8988T (cell line): ENCODE data around the gene TMEM59.
"Not testable (repeated sequence)": the region's sequence is repeated elsewhere in the genome, so short reads cannot be mapped to it uniquely, and the experiment has no call there.

Source experiments
- DNase-seq: peaks from one replicate; pipeline ENCODE4 v3.0.0; 2011

The TMEM59 gene, protein sequence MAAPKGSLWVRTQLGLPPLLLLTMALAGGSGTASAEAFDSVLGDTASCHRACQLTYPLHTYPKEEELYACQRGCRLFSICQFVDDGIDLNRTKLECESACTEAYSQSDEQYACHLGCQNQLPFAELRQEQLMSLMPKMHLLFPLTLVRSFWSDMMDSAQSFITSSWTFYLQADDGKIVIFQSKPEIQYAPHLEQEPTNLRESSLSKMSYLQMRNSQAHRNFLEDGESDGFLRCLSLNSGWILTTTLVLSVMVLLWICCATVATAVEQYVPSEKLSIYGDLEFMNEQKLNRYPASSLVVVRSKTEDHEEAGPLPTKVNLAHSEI

DNA sequence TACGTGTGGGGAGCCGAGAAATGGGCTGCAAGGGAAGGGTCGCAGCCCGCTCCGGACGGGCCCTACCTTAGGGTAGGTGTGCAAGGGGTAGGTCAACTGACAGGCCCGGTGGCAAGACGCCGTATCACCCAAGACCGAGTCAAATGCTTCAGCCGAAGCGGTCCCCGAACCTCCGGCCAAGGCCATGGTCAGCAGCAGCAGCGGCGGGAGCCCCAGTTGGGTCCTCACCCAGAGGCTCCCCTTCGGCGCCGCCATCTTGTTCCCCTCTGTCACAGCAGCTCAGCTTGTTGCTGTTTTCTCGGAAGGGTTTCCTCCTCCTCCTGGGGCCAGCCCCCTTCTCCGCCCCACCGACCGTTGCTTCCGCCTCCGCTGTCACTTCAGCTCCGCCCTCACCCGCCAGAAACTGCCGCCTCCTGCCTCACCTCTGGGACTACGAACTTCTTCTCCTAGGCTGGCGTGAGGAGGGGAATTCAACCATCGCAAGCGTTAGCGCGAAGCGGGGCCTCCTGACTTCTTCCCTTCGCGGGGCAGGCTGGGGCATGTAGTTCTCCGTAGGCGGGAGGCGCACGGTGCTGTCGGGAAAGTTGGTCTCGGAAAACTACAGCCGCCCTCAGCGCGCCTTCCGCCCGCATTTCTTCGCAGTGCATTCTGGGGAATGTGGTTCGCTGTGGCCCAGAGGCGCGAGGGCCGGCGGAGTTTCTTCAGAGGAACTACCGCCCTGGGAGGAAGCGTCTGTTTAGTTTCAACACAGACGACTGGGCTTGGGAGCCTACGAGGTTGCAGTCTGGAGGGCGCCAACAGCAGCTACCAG is at the start of gene TMEM59, which contains the start of gene TCEANC2:
Gene TMEM59 (minus strand): TSS at position 271 of the 811 bp plus-strand sequence. CDS start 16 bp downstream, at position 255.
Gene TCEANC2 (plus strand): TSS at position 675 of the 811 bp plus-strand sequence. CDS start 815 bp downstream, outside the sequence.
- peak; percentile 54 for DNase-seq

DNA sequence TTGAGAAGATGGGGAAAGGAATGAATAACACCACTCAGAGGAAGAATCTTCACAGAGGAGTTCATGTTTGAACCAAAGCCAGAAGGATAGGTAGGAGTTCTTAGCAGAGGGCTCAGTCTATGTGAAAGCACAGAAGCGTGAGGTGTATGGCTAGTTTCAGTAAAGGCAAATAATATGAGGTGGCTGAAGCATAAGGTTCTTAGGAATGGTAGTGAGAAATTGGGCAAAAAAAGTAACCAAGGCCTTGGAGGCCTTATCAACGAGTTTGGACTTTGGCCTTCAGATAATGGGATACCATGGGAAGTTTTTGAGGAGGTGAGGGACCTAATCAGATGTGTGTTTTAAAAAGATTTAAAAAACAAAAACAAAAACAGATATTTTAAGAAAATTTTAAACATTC is 47.5 kb upstream of the TMEM59 start:
- DNase-seq: no peak

DNA sequence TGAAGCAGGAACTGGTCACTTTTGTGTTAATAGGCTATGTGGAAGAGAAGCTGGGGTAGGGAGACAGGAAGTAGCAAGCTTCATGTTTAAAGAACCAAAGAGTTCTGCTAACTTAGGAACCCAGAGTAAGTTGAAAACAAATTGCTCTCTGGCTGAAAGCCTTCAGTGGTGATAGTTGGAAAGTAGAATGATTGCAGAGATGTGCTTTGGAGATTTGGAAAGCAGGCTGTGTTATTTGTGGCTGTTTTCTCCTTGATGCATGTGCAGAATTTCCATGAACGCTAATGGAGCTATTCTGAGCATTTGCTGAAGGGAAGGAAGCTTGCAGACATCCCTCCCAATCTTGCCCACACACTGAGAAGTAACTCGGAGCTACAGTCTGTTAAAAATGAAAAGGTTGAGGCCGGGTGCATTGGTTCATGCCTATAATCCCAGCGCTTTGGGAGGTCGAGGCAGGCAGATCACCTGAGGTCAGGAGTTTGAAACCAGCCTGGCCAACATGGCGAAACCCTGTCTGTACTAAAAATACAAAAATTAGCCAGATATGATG is 46.1 kb upstream of the TMEM59 start:
- no peak for DNase-seq

- DNase-seq: no peak
Observed at GRCh38 chr1:54096877-54097240, 43.9 kb upstream of the TMEM59 start.

GRCh38 chr1:54096227-54096876 is 43.3 kb upstream of the TMEM59 start:
- DNase-seq: no peak

GRCh38 chr1:54095546-54096226 is 42.7 kb upstream of the TMEM59 start:
- DNase-seq: no peak

DNA sequence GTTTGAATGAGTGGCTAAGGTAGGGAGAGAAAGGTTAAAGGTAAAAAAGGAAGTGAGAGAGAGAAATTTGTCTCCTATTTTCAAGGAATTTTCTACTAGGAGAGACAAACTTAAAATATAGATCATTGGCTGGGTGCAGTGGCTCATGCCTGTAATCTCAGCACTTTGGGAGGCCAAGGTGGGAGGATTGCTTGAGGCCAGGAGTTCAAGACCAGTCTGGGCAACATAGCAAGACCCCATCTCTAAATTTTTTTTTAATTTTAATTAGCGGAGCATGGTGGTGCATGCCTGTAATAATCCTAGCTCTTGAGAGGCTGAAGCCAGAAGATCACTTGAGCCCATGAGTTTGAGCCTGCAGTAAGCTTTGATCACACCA is 41.7 kb upstream of the TMEM59 start:
- not testable (repeated sequence) for DNase-seq

DNA sequence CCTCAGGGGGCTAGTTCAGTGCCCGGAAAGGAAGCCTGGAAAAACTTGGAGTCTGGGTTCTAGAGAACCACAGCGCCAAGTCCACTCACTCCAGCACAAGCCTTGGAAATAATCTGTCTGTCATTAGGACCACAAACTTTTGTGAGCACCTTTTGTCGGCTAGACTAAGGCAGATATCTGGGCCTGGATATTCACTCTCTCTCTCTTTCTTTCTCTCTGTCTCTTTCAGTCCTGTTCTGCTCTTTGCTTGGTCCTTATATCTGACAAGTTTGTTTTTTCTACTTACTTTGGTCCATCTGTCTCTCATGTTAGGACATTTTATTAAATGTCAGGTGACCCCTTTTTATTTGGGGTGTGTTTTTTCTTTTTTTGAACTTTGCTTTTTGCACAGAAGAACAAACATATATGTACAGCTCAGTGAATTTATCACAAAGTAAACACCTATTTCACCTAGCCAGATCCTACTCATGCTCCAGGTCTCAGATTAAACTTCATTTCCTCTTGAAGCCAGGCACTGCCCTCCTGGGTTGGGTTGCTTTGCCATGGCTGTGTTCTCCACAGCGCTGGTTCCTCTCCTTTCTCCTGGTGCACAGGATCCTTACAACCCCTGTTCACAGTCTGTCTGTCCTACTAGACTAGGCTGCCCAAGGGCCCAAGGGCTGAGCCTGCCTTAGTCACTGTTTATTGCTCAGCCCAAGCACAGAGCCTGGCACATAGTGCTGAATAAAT is 41.2 kb upstream of the TMEM59 start:
- no peak for DNase-seq

DNA sequence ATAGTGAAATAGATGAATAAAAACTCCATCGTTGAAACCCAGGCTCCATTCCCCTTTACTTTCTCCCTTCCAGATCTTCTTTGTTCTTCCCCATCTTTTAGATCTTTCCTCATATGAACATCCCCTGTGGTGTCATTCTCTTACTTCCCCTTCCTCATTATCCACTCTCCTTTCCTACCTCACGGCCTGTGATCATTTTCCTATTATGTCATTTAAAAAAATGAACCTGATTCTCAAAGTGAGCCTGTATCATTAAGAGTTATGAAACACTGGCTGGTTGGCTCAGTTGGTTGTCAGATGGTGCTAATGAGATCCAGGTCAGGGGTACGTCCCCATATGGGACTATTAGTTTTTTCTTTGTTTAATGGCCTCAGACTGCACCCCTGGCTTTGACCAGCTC is 38.7 kb upstream of the TMEM59 start:
- no peak for DNase-seq

GRCh38 chr1:54088385-54088784 is 35.4 kb upstream of the TMEM59 start:
- no peak for DNase-seq

DNA sequence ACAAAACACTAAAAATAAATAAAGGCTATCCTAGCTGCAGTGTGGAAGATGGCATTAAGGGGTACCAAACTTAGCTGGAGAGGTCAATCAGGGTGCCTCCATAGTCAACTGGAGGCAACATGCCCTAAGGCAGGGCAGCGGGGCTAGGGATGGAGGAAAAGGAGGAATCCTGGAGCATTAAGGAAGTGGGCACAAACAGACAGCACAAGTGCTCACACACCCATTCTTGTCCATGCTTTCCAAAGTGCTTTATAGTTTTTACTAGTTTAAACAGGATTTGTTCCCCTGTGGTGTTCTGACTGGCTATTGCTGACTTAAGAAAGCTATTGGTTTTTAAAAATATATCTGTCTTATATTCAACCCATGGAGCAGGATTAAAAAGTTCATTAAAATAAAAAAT is 33.8 kb upstream of the TMEM59 start:
- DNase-seq: no peak

DNA sequence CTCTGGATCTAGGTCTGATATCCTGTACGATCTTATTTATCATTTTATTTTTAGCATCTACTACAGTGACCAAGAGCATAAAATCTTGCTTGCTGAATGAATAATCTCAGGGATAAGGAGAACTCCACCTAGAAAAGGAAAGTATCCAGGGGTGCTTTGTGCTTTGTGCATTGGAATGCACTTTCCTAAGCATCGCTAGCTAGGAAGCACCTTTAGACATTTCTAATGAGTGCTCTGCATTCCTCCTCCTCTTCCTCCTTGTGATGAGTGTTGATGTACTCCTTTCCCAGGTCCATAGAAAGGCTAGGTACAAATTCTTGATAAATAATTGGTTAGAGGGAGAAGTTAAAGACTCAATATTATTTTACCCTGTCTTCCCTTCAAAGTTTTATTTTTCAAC is 31.8 kb upstream of the TMEM59 start:
- DNase-seq: no peak

DNA sequence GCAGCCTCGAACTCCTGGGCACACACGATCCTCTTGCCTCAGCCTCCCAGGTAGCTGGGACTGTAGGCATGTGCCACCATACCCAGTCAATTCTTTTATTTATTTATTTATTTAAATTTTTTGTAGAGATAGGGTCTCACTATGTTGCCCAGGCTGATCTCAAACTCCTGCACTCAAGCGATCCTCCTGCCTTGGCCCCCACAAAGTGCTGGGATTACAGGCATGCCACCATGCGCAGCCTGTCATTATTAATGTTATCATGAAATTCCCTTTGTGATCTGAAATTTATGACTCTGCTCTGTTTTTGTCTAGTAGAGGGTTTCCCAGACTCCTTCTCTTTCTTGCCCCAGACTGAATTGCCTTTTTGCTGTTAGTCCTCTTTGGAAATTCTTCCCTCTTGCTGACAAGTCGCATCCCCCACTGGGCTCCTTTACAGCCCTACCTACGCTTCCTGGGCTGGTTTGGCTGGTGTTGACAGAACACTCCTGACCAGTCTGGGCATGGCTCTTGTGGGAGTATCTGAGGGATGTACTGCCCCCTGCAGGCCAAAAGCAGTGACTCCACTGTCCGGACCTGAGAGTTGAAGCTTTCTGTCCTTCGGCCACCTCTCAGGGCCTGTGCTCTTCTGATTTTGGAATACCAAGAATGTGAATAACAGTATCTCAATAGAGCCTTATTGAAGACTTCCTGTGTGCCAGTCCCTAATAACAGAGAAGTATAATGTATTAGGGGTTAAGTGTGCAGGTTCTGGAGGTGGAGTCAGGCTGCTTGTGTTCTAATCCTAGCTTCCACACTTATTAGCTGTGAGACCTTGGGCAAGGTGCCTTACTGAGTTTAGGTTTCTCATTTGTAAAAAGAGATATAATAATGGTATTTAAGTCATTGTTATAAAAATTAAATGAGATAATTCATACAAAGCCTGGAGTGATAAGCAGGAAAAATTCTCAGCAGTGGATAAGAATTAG is 28.6 kb upstream of the TMEM59 start:
- DNase-seq: peak; percentile 24

GRCh38 chr1:54080598-54081049 is 27.6 kb upstream of the TMEM59 start:
- DNase-seq: no peak

GRCh38 chr1:54077359-54077758 is 24.4 kb upstream of the TMEM59 start:
- no peak for DNase-seq

- peak; percentile 21 for DNase-seq
Observed at GRCh38 chr1:54070171-54070837, 17.3 kb upstream of the TMEM59 start.

GRCh38 chr1:54069791-54070170 is 16.8 kb upstream of the TMEM59 start:
- DNase-seq: no peak

DNA sequence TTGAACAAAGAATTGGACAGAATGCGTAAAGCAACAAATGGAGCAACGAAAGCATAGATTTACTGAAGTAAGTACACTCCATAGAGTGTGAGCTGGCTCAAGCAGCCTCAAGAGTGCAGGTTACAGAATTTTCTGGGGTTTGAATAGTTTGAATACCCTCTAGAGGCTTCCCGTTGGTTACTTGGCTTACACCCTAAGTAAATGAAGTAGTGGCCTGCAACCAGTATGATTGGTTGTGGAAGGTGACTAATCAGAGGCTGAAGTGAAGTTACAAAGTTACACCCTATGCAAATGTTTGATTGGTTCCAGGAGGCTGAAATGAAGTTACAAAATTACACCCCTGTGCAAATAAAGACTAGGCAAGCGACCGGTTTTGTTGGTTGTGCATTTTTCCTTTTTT is 11.3 kb upstream of the TMEM59 start:
- DNase-seq: no peak

- no peak for DNase-seq
Observed at GRCh38 chr1:54054438-54054749, 1.4 kb upstream of the TMEM59 start.

GRCh38 chr1:54053745-54054437 is 887 bp upstream of the TMEM59 start:
- no peak for DNase-seq
